Endothelial cell of umbilical vein (primary cell): Measurements from ENCODE around the gene IL10RB. TPM values are rescaled to one million over a fixed set of nuclear protein-coding genes. Genes with fewer than 3 reads are reported as not detected.

Source experiments
- BruUV-seq: library from RNA; stranded (reverse); fragments of 400-500 nt; replicated peaks from 2 replicates; lab custom pipeline; 2021; lab: Mats Ljungman, UMichigan
- CTCF ChIA-PET: fragments of 300-600, 350-600 bp; sonication (Branson Sonifier 250); formaldehyde crosslinking; loops from one replicate; lab custom pipeline; 2021; ENCODE audit warnings: antibody characterized with exemption, inconsistent platforms; lab: Charles Lee
- POLR2A ChIA-PET: fragments of 300-600, 350-600 bp; sonication (Branson Sonifier 250); formaldehyde crosslinking; loops from one replicate; lab custom pipeline; 2021; ENCODE audit warnings: antibody characterized with exemption, inconsistent platforms; lab: Charles Lee
- DNase-seq: peaks from one replicate; pipeline ENCODE4 v3.0.0-alpha.2; 2011; ENCODE audit warnings: low read depth, low spot score
- FAIRE-seq: peaks from 2 replicates; lab custom pipeline; 2011; peaks lifted over from hg19 to GRCh38; lab: Jason Lieb, UNC
- H2AFZ ChIP-seq: 2 replicates; pipeline ENCODE4 v1.6.0; 2012; ENCODE audit warnings: low read depth, low read length, control low read depth, inconsistent platforms
- H3K27ac ChIP-seq: 2 replicates; pipeline ENCODE4 v1.5.1; 2011; ENCODE audit warnings: low read depth, mild to moderate bottlenecking, control low read depth, low read length, moderate library complexity; ENCODE audit not compliant: insufficient read depth
- H3K27me3 ChIP-seq, 2 experiments: 2 replicates each; pipeline versions ENCODE4 v1.6.0 to v1.6.1; 2011; ENCODE audit warnings: low read length in 2 of 2, mixed read lengths in 1 of 2; ENCODE audit not compliant: control insufficient read depth in 2 of 2, insufficient read depth in 2 of 2
- H3K36me3 ChIP-seq, 2 experiments: 2 replicates in 1 of 2; 3 replicates in 1 of 2; pipeline ENCODE4 v1.5.1; 2011; ENCODE audit warnings: low read length in 2 of 2, mild to moderate bottlenecking in 1 of 2, moderate library complexity in 1 of 2; ENCODE audit not compliant: control insufficient read depth in 2 of 2, insufficient read depth in 2 of 2; ENCODE audit errors: extremely low read depth in 1 of 2
- H3K4me1 ChIP-seq: 3 replicates; pipeline ENCODE4 v1.5.1; 2011; ENCODE audit warnings: mild to moderate bottlenecking, low read length; ENCODE audit not compliant: control insufficient read depth, insufficient read depth; ENCODE audit errors: extremely low read depth
- H3K4me2 ChIP-seq: 2 replicates; pipeline ENCODE4 v1.6.1; 2011; ENCODE audit warnings: low read length, control low read depth, mixed read lengths; ENCODE audit not compliant: insufficient read depth
- H3K4me3 ChIP-seq, 3 experiments: fragments of 200-600 bp in 1 of 3; sonication (generic), shearing (Covaris generic) in 1 of 3; replicated peaks in 1 of 3; 2 replicates each; pipeline ENCODE4 v1.5.1; 2011 to 2016; ENCODE audit warnings: control low read depth in 3 of 3, low read length in 3 of 3, mild to moderate bottlenecking in 2 of 3, inconsistent platforms in 1 of 3, low read depth in 1 of 3, moderate library complexity in 1 of 3; ENCODE audit not compliant: insufficient read depth in 1 of 3
- H3K79me2 ChIP-seq: 2 replicates; pipeline ENCODE4 v1.6.0; 2012; ENCODE audit warnings: low read length, inconsistent platforms; ENCODE audit not compliant: control insufficient read depth, insufficient read depth
- H3K9ac ChIP-seq: replicated peaks from 2 replicates; pipeline ENCODE3; 2011; ENCODE audit warnings: low read length, control low read depth; ENCODE audit not compliant: insufficient read depth; ENCODE audit errors: extremely low read depth
- H3K9me1 ChIP-seq: replicated peaks from 3 replicates; pipeline ENCODE4 v1.6.0; 2011; ENCODE audit warnings: mild to moderate bottlenecking, low read length; ENCODE audit not compliant: control insufficient read depth, insufficient read depth; ENCODE audit errors: extremely low read depth
- H3K9me3 ChIP-seq: replicated peaks from 2 replicates; pipeline ENCODE4 v1.5.1; 2012; ENCODE audit warnings: low read length, inconsistent platforms; ENCODE audit not compliant: control insufficient read depth, insufficient read depth
- H4K20me1 ChIP-seq: replicated peaks from 2 replicates; pipeline ENCODE3; 2011; ENCODE audit warnings: mild to moderate bottlenecking, low read length; ENCODE audit not compliant: control insufficient read depth, insufficient read depth; ENCODE audit errors: extremely low read depth
- EZH2 ChIP-seq: IDR thresholded peaks from 2 replicates; pipeline ENCODE4 v1.6.1; 2012; ENCODE audit warnings: borderline replicate concordance, low read depth, mild to moderate bottlenecking, moderate library complexity, low read length, inconsistent platforms; ENCODE audit not compliant: severe bottlenecking
- FOS ChIP-seq: IDR thresholded peaks from 2 replicates; pipeline ENCODE4 v1.6.1; 2011; ENCODE audit warnings: mild to moderate bottlenecking, low read length, moderate library complexity, borderline replicate concordance; ENCODE audit not compliant: insufficient read depth
- GATA2 ChIP-seq: IDR thresholded peaks from 2 replicates; pipeline ENCODE4 v1.7.0; 2011; ENCODE audit warnings: low read depth, mild to moderate bottlenecking, moderate library complexity, mixed read lengths, low read length; ENCODE audit not compliant: insufficient read length, insufficient read depth
- JUN ChIP-seq: IDR thresholded peaks from 2 replicates; pipeline ENCODE4 v1.6.1; 2011; ENCODE audit warnings: borderline replicate concordance, low read depth; ENCODE audit not compliant: insufficient read length, insufficient read depth
- MAX ChIP-seq: IDR thresholded peaks from 2 replicates; pipeline ENCODE4 v1.6.1; 2011; ENCODE audit not compliant: insufficient read depth, insufficient read length
- MYC ChIP-seq: IDR thresholded peaks from one replicate; pipeline ENCODE4 v1.6.1; 2011; ENCODE audit warnings: mild to moderate bottlenecking, low read depth, low read length
- POLR2A ChIP-seq: IDR thresholded peaks from 2 replicates; pipeline ENCODE4 v1.6.1; 2012; ENCODE audit warnings: low read depth, mild to moderate bottlenecking, control low read depth, low read length
- POLR2AphosphoS5 ChIP-seq: IDR thresholded peaks from 2 replicates; pipeline ENCODE4 v1.6.1; 2012; ENCODE audit warnings: low read depth, mild to moderate bottlenecking, control low read depth, low read length, moderate library complexity; ENCODE audit not compliant: insufficient read depth
- dilution Hi-C: fragments of 300-500 bp; cut with MboI; formaldehyde crosslinking; loops from one replicate; pipeline ENCODE4 v1.15.0; 2019; ENCODE audit warnings: low sequenced_read_pairs; ENCODE audit not compliant: extremely low pct_ligation_motif_present
- intact Hi-C: fragments of 100-400 bp; cut with micrococcal nuclease; formaldehyde crosslinking; loops from one replicate; pipeline ENCODE4 v1.10.0; 2022
- polyA plus RNA-seq, 4 experiments: library from polyadenylated mRNA; depleted of rRNA in 3 of 4; stranded (reverse) in 3 of 4; unstranded in 1 of 4; fragments of >200 nt; gene quantifications; 2 replicates each; pipeline versions ENCODE4 v1.2.1 to v1.2.3, GENCODE V29; 2011 to 2012; ENCODE audit warnings: missing spikeins in 1 of 4
- total RNA-seq: library from RNA; stranded (reverse); gene quantifications from 2 replicates; pipeline ENCODE4 v1.2.3, GENCODE V29; 2021
- TF ChIP-seq, protein P1 (sequence below), 2 donors: IDR thresholded peaks; 1 replicate in 1 of 2; 2 replicates in 1 of 2; pipeline ENCODE4 v1.5.1; 2011; ENCODE audit warnings: low read length in 2 of 2, mild to moderate bottlenecking in 2 of 2, moderate library complexity in 2 of 2, control low read depth in 1 of 2, inconsistent platforms in 1 of 2, low read depth in 1 of 2; ENCODE audit not compliant: insufficient read depth in 1 of 2; ENCODE audit errors: extremely low read depth in 1 of 2

The IL10RB gene
- total and polyA plus RNA-seq, 2 donors (not counting 3 experiments of a cell fraction or from before 2014, with no cell fraction given): 21.9 to 31.4 TPM

DNA sequence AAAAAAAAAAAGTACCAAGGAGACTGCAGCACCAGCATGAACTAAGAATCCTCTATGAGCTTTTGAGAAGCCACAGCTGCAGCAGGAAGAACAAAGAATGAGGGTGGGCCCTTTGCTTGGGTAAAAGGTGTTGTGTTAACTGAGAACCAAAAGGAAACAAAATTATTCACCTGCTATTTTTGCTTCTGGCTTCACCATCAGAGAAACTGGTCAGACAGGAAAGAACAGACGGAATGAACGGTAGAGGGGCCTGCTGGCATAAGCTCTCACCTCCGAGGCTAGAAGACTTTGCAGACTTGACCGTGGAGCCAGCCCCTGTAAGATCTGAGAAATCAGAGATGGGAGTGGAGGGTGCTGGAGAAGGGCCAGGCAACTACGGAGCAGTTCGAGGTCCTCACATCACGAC is 27.6 kb downstream of the IL10RB start:
- Histone ChIP-seq H2AFZ (no peak overlapping the region), H3K9me3 (no peaks in the 10 kb centered on the region), H4K20me1 (no peaks in the 10 kb centered on the region), H3K27me3 (no peaks in the 10 kb centered on the region), H3K4me3 (no peak overlapping the region), H3K4me2 (no peak overlapping the region), H3K27ac (no peak overlapping the region), H3K79me2 (no peaks in the 10 kb centered on the region), H3K36me3 (peaks cover 0 to 5% of the 10 kb centered on the region in 2 experiments), H3K9me1 (no peaks in the 10 kb centered on the region), H3K4me1 (peaks cover 7% of the 10 kb centered on the region), H3K9ac (no peak overlapping the region)
- POLR2A ChIA-PET: no interaction called here
- DNase-seq (no peak), FAIRE-seq (no peak)
- CTCF ChIA-PET: interaction anchor here (1.5 kb wide), 2 partner anchors 15 to 97 kb away, joined by 3 to 6 read pairs; no protein-coding TSS in a partner anchor
- dilution Hi-C loops: no loop called here
- no peak for TF ChIP-seq JUN
- TF ChIP-seq FOS: no peak
- TF ChIP-seq, protein P1, sequence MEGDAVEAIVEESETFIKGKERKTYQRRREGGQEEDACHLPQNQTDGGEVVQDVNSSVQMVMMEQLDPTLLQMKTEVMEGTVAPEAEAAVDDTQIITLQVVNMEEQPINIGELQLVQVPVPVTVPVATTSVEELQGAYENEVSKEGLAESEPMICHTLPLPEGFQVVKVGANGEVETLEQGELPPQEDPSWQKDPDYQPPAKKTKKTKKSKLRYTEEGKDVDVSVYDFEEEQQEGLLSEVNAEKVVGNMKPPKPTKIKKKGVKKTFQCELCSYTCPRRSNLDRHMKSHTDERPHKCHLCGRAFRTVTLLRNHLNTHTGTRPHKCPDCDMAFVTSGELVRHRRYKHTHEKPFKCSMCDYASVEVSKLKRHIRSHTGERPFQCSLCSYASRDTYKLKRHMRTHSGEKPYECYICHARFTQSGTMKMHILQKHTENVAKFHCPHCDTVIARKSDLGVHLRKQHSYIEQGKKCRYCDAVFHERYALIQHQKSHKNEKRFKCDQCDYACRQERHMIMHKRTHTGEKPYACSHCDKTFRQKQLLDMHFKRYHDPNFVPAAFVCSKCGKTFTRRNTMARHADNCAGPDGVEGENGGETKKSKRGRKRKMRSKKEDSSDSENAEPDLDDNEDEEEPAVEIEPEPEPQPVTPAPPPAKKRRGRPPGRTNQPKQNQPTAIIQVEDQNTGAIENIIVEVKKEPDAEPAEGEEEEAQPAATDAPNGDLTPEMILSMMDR (IDR thresholded peaks at IDR 0.05; ENCODE audit: extremely low read depth in 1 of 2, insufficient read depth in 1 of 2, low read depth in 1 of 2, low read length in 2 of 2): no peak
- no peak for TF ChIP-seq GATA2
- no peak for TF ChIP-seq MAX
- no peak for TF ChIP-seq POLR2AphosphoS5
- TF ChIP-seq EZH2: no peak
- no peak for TF ChIP-seq MYC
- no peak for TF ChIP-seq POLR2A
- no TSS peak for BruUV-seq
- intact Hi-C loops: no loop called here
